K562 (cell line): ENCODE data around the gene CARM1. TPM values are rescaled to one million over a fixed set of nuclear protein-coding genes. Genes with fewer than 3 reads are reported as not detected.

Source experiments
- ATAC-seq: fragments of 200-7000 bp; cut with Tn5 transposase; 3 replicates; pipeline ENCODE4 v1.9.1; 2020; ENCODE audit warnings: moderate library complexity
- BruUV-seq: library from RNA; stranded (reverse); fragments of 400-500 nt; replicated peaks from 2 replicates; lab custom pipeline; 2021; lab: Mats Ljungman, UMichigan
- CTCF ChIA-PET: fragments of 300-600 bp; formaldehyde crosslinking; extraction: SDS; loops from one replicate; lab custom pipeline; 2021; ENCODE audit warnings: low intra/inter-chr PET ratio; lab: Yijun Ruan, JAX
- POLR2A ChIA-PET: fragments of 300-600, 350-650 bp; sonication (Branson Sonifier 250); formaldehyde crosslinking; extraction: SDS; loops from one replicate; lab custom pipeline; 2021; ENCODE audit warnings: antibody characterized with exemption, inconsistent platforms; lab: Yijun Ruan, JAX
- DNase-seq, 4 experiments: peaks; one replicate each; pipeline versions ENCODE4 v3.0.0 to v3.0.0-alpha.2; 2011 to 2018; ENCODE audit warnings: low spot score in 3 of 4, mixed read lengths in 3 of 4; ENCODE audit errors: extremely low read depth in 1 of 4
- FAIRE-seq: peaks from 2 replicates; lab custom pipeline; 2011; peaks lifted over from hg19 to GRCh38; lab: Jason Lieb, UNC
- H2AFZ ChIP-seq: 2 replicates; pipeline ENCODE4 v1.6.0; 2011; ENCODE audit warnings: low read depth, low read length, control low read depth, inconsistent platforms
- H3K27ac ChIP-seq: fragments of 200-600 bp; 3 replicates; pipeline ENCODE4 v1.8.0; 2011; ENCODE audit warnings: low read depth, mild to moderate bottlenecking, control low read depth, inconsistent platforms, low read length, moderate library complexity, mixed read lengths; ENCODE audit errors: extremely low read depth
- H3K27me3 ChIP-seq, 2 experiments: fragments of 300-600 bp in 1 of 2; 2 replicates in 1 of 2; 3 replicates in 1 of 2; pipeline versions ENCODE4 v1.6.0 to v1.8.0; 2011; ENCODE audit warnings: inconsistent platforms in 2 of 2, low read length in 2 of 2, mild to moderate bottlenecking in 1 of 2, mixed read lengths in 1 of 2, moderate library complexity in 1 of 2; ENCODE audit not compliant: control insufficient read depth in 2 of 2, insufficient read depth in 2 of 2
- H3K36me3 ChIP-seq: fragments of 300-600 bp; 3 replicates; pipeline ENCODE4 v1.8.0; 2011; ENCODE audit warnings: mild to moderate bottlenecking, low read length, inconsistent platforms; ENCODE audit not compliant: control insufficient read depth, insufficient read depth
- H3K4me1 ChIP-seq, 2 experiments: fragments of 200-600 bp in 1 of 2; replicated peaks in 1 of 2; 2 replicates in 1 of 2; 3 replicates in 1 of 2; pipeline versions ENCODE4 v1.5.1 to v1.8.0; 2011; ENCODE audit warnings: inconsistent platforms in 2 of 2, low read length in 2 of 2, mild to moderate bottlenecking in 1 of 2, mixed read lengths in 1 of 2, moderate library complexity in 1 of 2; ENCODE audit not compliant: control insufficient read depth in 2 of 2, insufficient read depth in 2 of 2
- H3K4me2 ChIP-seq: 2 replicates; pipeline ENCODE4 v1.6.1; 2011; ENCODE audit warnings: low read length, control low read depth, inconsistent platforms, mixed read lengths; ENCODE audit not compliant: insufficient read depth
- H3K4me3 ChIP-seq: fragments of 200-600 bp; sonication (generic), shearing (Covaris generic); 2 replicates; pipeline ENCODE4 v1.5.1; 2016; ENCODE audit warnings: control low read depth, inconsistent platforms
- H3K79me2 ChIP-seq: fragments of 200-600 bp; 3 replicates; pipeline ENCODE4 v1.8.0; 2011; ENCODE audit warnings: low read length, inconsistent platforms; ENCODE audit not compliant: control insufficient read depth, insufficient read depth
- H3K9ac ChIP-seq, 2 experiments: 2 replicates each; pipeline versions ENCODE4 v1.6.0 to v1.6.1; 2011; ENCODE audit warnings: low read depth in 2 of 2, low read length in 2 of 2, control low read depth in 1 of 2, inconsistent platforms in 1 of 2, mild to moderate bottlenecking in 1 of 2, mixed read lengths in 1 of 2; ENCODE audit not compliant: insufficient read depth in 1 of 2
- H3K9me1 ChIP-seq: one replicate; pipeline ENCODE4 v1.6.0; 2011; ENCODE audit warnings: inconsistent platforms, mild to moderate bottlenecking, low read length, moderate library complexity; ENCODE audit not compliant: control insufficient read depth, insufficient read depth
- H3K9me3 ChIP-seq: replicated peaks from 2 replicates; pipeline ENCODE4 v1.5.1; 2011; ENCODE audit warnings: low read depth, low read length, inconsistent platforms; ENCODE audit not compliant: control insufficient read depth, insufficient read depth
- H4K20me1 ChIP-seq: replicated peaks from 2 replicates; pipeline ENCODE4 v1.6.1; 2011; ENCODE audit warnings: low read length, inconsistent platforms, mixed read lengths; ENCODE audit not compliant: control insufficient read depth, insufficient read depth
- BMI1 ChIP-seq: fragments of 150-350 bp; IDR thresholded peaks from 2 replicates; pipeline ENCODE4 v1.6.1; 2014; ENCODE audit warnings: low read length
- CREB1 ChIP-seq, 2 experiments: sonication (generic) in 1 of 2; formaldehyde crosslinking in 1 of 2; IDR thresholded peaks; 2 replicates each; pipeline versions ENCODE4 v1.6.1 to v1.8.0; 2012 to 2022; ENCODE audit warnings: inconsistent platforms in 1 of 2, mild to moderate bottlenecking in 1 of 2, missing genetic modification reagents in 1 of 2, moderate library complexity in 1 of 2
- HNRNPK ChIP-seq: fragments of 200-400 bp; formaldehyde crosslinking; IDR thresholded peaks from one replicate; pipeline ENCODE4 v1.6.1; 2018; ENCODE audit warnings: mild to moderate bottlenecking, low read depth, low read length; ENCODE audit not compliant: poor library complexity, severe bottlenecking
- KAT7 ChIP-seq: sonication (generic); formaldehyde crosslinking; IDR thresholded peaks from 2 replicates; pipeline ENCODE4 v1.8.0; 2022; ENCODE audit warnings: missing genetic modification reagents, mild to moderate bottlenecking, borderline replicate concordance
- POLR2A ChIP-seq: fragments of 450-650 bp; conservative IDR thresholded peaks from 2 replicates; pipeline ENCODE4 v1.6.1; 2016
- POLR2B ChIP-seq: fragments of 450-650 bp; IDR thresholded peaks from 2 replicates; pipeline ENCODE4 v1.6.1; 2018; ENCODE audit warnings: low read depth; ENCODE audit not compliant: partially characterized antibody
- POLR2G ChIP-seq: fragments of 200-400 bp; formaldehyde crosslinking; IDR thresholded peaks from 2 replicates; pipeline ENCODE4 v1.6.1; 2017; ENCODE audit warnings: low read depth, mild to moderate bottlenecking, antibody characterized with exemption, low read length, moderate library complexity
- WGBS: fragments of 100-300 bp; shearing (Covaris generic); methylation state at CpG from one replicate; pipeline ENCODE4 v1.1.6; 2016; ENCODE audit warnings: low coverage, mixed read lengths; ENCODE audit not compliant: insufficient coverage; ENCODE audit errors: missing lambda C conversion rate; 5-methylcytosine and 5-hydroxymethylcytosine counted together
- in situ Hi-C: fragments of 300-500 bp; cut with MboI; formaldehyde crosslinking; loops from 4 replicates; pipeline ENCODE4 v1.15.0; 2018; ENCODE audit warnings: inconsistent platforms, mixed read lengths
- intact Hi-C: fragments of 100-400 bp; cut with micrococcal nuclease; formaldehyde crosslinking; loops from 2 replicates; pipeline ENCODE4 v1.14.2; 2022
- polyA plus RNA-seq, 8 experiments: library from polyadenylated mRNA; depleted of rRNA in 4 of 8; stranded (reverse) in 5 of 8; unstranded in 3 of 8; fragments of >200 nt; fragmentation: Nextera tagmentation in 2 of 8; fragmentation: Illumina TruSeq in 1 of 8; extraction: Ambion mirVana in 2 of 8; extraction: Trizol in 1 of 8; gene quantifications; 2 replicates each; pipeline versions ENCODE4 v1.2.1 to v1.2.3, GENCODE V29; 2011 to 2014; ENCODE audit warnings: inconsistent platforms in 1 of 8, missing spikeins in 1 of 8
- total RNA-seq, 7 experiments: library from RNA; depleted of rRNA in 6 of 7; stranded (reverse); fragments of >200 nt in 6 of 7; fragmentation: Illumina TruSeq in 2 of 7; extraction: Trizol in 2 of 7; gene quantifications; 2 replicates each; pipeline versions ENCODE4 v1.2.1 to v1.2.3, GENCODE V29; 2011 to 2021; ENCODE audit warnings: low replicate concordance in 1 of 7

CARM1 gene
- total and polyA plus RNA-seq, 9 of the 15 experiments (the other 6 are each of a cell fraction or from before 2014, with no cell fraction given), result 0.36 to 86.0 (median 29.7) TPM

- no peak overlapping the region; a peak in 1 of 4 replicates for H3K9ac ChIP-seq
- H3K27ac ChIP-seq, result no peak overlapping the region
- ATAC-seq, result no peak
- in situ Hi-C loops, result no loop called here
- H3K9me1 ChIP-seq, result peaks cover 5% of the 10 kb centered on the region
- no peak for FAIRE-seq
- intact Hi-C loops, result no loop called here
- H3K4me1 ChIP-seq, result peaks cover 0 to 44% of the 10 kb centered on the region in 2 experiments; a peak in 2 of 5 replicates
- POLR2A ChIA-PET, result interaction anchor here (0.5 to 0.6 kb wide), 3 partner anchors 10 to 260 kb away, joined by 3 read pairs; no protein-coding TSS in a partner anchor
- no peaks in the 10 kb centered on the region for H3K9me3 ChIP-seq
- no peak overlapping the region for H2AFZ ChIP-seq
- H3K4me2 ChIP-seq, result no peak overlapping the region
- DNase-seq, result no peak
- no peaks in the 10 kb centered on the region for H4K20me1 ChIP-seq
- peaks cover 80% of the 10 kb centered on the region; the same call in 1 of the 3 replicates for H3K36me3 ChIP-seq
- 90% methylated on average over 9 of the region's 10 CpGs for WGBS
- BruUV-seq, result no TSS peak
- H3K4me3 ChIP-seq, result no peak overlapping the region
- H3K79me2 ChIP-seq, result no peaks in the 10 kb centered on the region
- no peaks in the 10 kb centered on the region for H3K27me3 ChIP-seq
- TF ChIP-seq KAT7 (CRISPR knock-in tag), result no peak
- no peak for TF ChIP-seq BMI1
- TF ChIP-seq POLR2A, result 0 out of 2 replicates have a peak, but pooled peaks have one; percentile 5
- CTCF ChIA-PET, result no interaction called here
Measured at GRCh38 chr19:10920288-10920655, 48.9 kb downstream of the CARM1 start.

GRCh38 chr19:10920781-10921180 lies 49.4 kb downstream of the CARM1 start:
- H3K79me2 ChIP-seq, result no peaks in the 10 kb centered on the region
- DNase-seq, result no peak
- TF ChIP-seq POLR2G, result peak; percentile 65
- no peak for TF ChIP-seq HNRNPK
- TF ChIP-seq CREB1 (IDR thresholded peaks at IDR 0.05), result no peak
- no peak for TF ChIP-seq CREB1 (CRISPR knock-in tag; IDR thresholded peaks at IDR 0.05)
- TF ChIP-seq POLR2B, result peak; percentile 10
- TF ChIP-seq, all 486 proteins: peak for 2
- H3K9ac ChIP-seq, result peak overlapping the region in 1 of 2 experiments; percentile 37; a peak in 1 of 4 replicates
- peaks cover 5% of the 10 kb centered on the region for H3K9me1 ChIP-seq
- FAIRE-seq (no peak), ATAC-seq (no peak; the same call in 2 of the 3 replicates)
- no peaks in the 10 kb centered on the region for H3K9me3 ChIP-seq
- H3K4me1 ChIP-seq, result peaks cover 0 to 39% of the 10 kb centered on the region in 2 experiments; a peak in 1 of 5 replicates
- POLR2A ChIA-PET, result interaction anchor here (0.5 to 0.6 kb wide), 2 partner anchors 10 to 246 kb away, joined by 3 read pairs; no protein-coding TSS in a partner anchor
- CTCF ChIA-PET, result no interaction called here
- H3K36me3 ChIP-seq, result peaks cover 79% of the 10 kb centered on the region; the same call in 2 of the 3 replicates
- no peaks in the 10 kb centered on the region for H4K20me1 ChIP-seq
- H3K27ac ChIP-seq, result no peak overlapping the region
- H3K4me3 ChIP-seq, result no peak overlapping the region
- BruUV-seq, result no TSS peak
- no peaks in the 10 kb centered on the region for H3K27me3 ChIP-seq
- no peak overlapping the region for H2AFZ ChIP-seq
- 96% methylated on average over 11 of the region's 16 CpGs for WGBS
- H3K4me2 ChIP-seq, result no peak overlapping the region
- intact Hi-C loops (no loop called here), in situ Hi-C loops (no loop called here)
